Embryonic facial prominence (tissue), 1 donor: Measurements from ENCODE around the gene SLC26A6.

Source experiments
- DNase-seq: peaks from one replicate; pipeline ENCODE4 v3.0.0-alpha.2; 2016; ENCODE audit errors: extremely low spot score

The SLC26A6 gene

GRCh38 chr3:48631516-48632448 lies 3.5 kb downstream of the SLC26A6 start:
- DNase-seq = no peak

GRCh38 chr3:48630833-48631232 lies 4.4 kb downstream of the SLC26A6 start:
- no peak for DNase-seq

- DNase-seq = no peak
Measured at GRCh38 chr3:48630407-48630806, 4.9 kb downstream of the SLC26A6 start.

GRCh38 chr3:48629894-48630293 lies 5.4 kb downstream of the SLC26A6 start:
- no peak for DNase-seq

- DNase-seq = no peak
Measured at GRCh38 chr3:48628277-48629017, 6.8 kb downstream of the SLC26A6 start.

- DNase-seq = no peak
Measured at GRCh38 chr3:48625600-48625999, 9.7 kb downstream of the SLC26A6 start.

GRCh38 chr3:48624767-48625166 lies 10.5 kb downstream of the SLC26A6 start:
- DNase-seq = no peak

- no peak for DNase-seq
Measured at GRCh38 chr3:48623851-48624547, 11.3 kb downstream of the SLC26A6 start.

- no peak for DNase-seq
Measured at GRCh38 chr3:48621461-48621869, 13.8 kb downstream of the SLC26A6 start, which contains the start of gene TMEM89. TMEM89 (minus strand) TSS chr3:48621769; CDS start chr3:48621756, 13 bp downstream.

GRCh38 chr3:48619541-48620524 lies 15.4 kb downstream of the SLC26A6 start:
- DNase-seq = no peak

GRCh38 chr3:48617559-48617958 lies 17.7 kb downstream of the SLC26A6 start:
- no peak for DNase-seq

GRCh38 chr3:48614044-48614443 lies 21.2 kb downstream of the SLC26A6 start:
- no peak for DNase-seq

- no peak for DNase-seq
Measured at GRCh38 chr3:48612309-48612708, 23.0 kb downstream of the SLC26A6 start.

GRCh38 chr3:48609088-48610005 lies 25.9 kb downstream of the SLC26A6 start, which contains the start of gene UQCRC1:
UQCRC1 (minus strand) TSS chr3:48609646; CDS start chr3:48609620, 26 bp downstream.
- peak; percentile 89 for DNase-seq

- no peak for DNase-seq
Measured at GRCh38 chr3:48607519-48607918, 27.7 kb downstream of the SLC26A6 start.

GRCh38 chr3:48601622-48601994 lies 33.7 kb downstream of the SLC26A6 start:
- no peak for DNase-seq

- no peak for DNase-seq
Measured at GRCh38 chr3:48600711-48601621, 34.3 kb downstream of the SLC26A6 start.

GRCh38 chr3:48599509-48600285 lies 35.6 kb downstream of the SLC26A6 start:
- DNase-seq = no peak
